GM19463 (cell line): ENCODE measurements around the gene ZNF775.

Source experiments
- ATAC-seq: cut with Tn5 transposase; IDR thresholded peaks from one replicate; pipeline ENCODE4 v1.9.1; 2021; ENCODE audit warnings: mild to moderate bottlenecking, moderate library complexity; ENCODE audit not compliant: unreplicated experiment

Gene ZNF775

DNA sequence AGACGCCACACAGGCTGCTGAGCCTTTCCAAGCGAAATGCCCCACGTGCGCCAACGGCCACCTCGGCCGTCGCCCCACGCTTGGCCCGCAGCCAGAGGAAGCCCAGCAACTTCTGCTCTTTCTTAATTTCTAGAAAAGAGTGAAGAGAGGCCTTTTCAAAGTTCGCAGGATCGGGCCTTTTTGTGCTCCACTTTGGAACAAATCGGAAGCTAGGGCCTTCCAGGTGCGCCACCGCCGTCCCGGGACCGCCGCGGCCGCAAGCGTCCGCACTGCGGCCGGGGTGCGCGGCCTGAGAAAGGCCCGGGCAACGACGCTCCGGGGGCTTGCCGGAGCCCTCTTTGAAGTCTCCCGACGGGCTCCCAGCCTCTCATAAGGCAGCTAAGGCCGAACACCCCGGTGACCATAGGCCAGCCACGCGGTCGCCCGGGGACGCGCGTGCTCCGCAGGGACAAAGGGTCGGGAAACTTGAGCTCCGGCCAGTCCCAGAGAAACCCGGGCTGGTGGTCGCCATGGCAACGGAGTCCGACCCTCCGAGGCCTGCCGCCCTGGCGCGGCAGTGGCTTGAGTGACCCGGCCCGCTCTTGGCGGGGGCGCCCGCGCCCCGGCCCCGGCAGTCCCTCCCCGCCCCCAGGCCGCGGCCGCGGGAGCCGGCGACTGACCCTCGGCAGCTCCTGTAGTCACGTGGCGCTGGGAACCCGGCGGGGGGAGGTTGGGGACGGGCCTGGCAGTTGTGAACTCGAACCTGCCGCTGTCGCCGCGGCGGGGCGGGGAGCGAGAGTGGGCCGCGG lies 10.8 kb upstream of the ZNF775 start, which contains the start of gene REPIN1:
TSS of gene REPIN1 (plus strand) at position 727 of the 788 bp plus-strand sequence. CDS start 890 bp downstream, outside the sequence.
- peak; percentile 44 for ATAC-seq

DNA sequence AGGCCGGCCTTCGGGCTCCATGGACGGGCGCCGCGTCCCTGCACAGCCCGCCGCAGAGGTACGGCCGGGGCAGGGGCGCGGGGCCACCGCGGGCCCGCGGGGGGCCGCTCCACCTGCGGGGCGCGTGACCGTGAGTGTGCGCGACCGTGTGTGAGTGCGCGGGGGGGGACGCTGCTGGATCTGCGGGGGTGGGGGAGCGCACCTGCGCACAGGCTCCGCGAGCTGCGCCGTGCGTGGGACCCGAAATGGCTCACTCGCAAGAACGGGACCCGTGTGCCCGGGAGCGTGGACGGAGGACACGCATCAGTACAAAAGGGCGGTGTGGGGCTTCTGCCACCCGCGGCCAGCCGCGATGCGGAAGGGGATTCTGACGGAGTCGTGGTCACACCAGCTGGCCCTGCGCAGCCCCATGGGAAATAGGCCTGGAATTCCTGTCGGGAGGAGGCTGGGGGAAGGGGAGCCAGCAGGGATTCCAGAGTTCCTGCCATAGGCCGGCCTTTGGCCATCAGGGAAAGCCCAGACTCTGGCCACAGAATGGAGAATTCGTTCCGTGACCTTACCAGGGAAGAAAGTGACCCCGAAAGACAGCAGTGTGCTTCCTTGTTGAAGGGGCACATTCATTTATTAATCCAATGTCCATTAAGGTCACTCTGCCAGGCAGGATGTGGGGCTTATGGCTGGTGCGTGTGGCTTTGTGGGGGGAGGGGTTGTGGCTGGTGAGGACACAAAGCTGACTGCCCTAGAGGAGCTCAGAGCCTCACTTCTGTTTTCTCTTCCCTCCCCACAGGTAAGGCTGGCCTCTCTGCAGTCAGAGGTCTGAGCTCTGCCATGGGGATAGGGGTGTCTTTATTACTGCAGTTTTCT lies 10.0 kb upstream of the ZNF775 start:
- ATAC-seq = peak; percentile 40

DNA sequence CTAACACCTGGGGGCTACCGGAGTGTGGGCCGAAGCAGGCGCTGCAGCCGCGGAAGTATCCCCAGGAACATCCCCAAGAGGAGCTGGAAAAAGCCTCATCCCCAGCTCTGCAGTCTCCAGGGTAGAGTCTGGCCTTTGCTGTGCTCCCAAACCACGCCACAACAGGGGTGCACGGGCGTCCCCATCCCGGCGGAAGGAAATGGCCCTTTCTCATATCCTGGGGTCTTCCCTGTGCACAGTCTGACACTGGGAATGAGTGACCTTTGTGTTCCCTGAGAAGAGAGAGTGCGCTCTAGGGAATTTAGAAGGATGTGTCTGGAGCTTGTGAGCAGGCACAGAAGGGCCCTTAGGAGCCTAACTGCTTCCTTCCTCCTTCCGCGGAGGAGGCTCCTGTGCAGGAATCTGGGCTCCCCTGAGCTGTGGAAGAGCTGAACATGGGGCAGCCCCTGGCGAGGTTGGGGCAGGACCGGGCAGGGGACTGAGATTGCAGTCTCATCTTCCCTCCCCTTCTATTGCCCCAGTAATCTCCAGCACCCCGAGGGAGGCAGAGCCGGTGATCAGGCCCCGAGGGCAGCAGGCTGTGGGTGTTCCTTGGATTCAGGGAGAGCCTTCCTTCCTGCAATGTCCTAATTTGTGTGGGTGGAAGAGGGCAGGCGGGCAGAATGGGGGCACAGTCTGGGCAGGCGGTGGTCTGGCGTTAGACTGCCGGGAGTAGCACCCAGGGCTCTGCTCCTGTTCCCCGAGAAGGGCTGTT lies 9.2 kb upstream of the ZNF775 start:
- ATAC-seq = no peak

DNA sequence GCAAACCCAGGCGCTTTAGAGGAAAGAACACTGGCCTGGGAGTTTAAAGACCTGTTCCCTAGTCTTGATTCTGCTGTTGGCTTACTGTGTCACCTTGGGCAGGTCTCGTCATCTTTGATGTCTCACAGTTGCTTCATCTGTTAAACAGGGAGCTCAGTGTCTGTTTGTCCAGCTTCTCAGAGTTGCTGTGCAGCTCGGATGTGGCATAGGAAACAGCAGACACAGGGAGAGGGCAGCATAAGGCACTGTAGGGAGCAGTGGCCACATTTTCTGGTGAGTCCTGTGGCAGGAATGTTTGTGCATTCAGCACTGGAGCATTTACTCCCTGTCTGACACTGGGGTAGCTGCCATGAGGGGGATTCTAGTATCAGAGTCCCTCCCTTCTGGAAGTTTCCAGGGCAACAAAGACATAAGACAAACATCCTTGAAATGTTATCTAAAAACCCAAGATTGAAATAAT lies 8.5 kb upstream of the ZNF775 start:
- ATAC-seq = no peak

DNA sequence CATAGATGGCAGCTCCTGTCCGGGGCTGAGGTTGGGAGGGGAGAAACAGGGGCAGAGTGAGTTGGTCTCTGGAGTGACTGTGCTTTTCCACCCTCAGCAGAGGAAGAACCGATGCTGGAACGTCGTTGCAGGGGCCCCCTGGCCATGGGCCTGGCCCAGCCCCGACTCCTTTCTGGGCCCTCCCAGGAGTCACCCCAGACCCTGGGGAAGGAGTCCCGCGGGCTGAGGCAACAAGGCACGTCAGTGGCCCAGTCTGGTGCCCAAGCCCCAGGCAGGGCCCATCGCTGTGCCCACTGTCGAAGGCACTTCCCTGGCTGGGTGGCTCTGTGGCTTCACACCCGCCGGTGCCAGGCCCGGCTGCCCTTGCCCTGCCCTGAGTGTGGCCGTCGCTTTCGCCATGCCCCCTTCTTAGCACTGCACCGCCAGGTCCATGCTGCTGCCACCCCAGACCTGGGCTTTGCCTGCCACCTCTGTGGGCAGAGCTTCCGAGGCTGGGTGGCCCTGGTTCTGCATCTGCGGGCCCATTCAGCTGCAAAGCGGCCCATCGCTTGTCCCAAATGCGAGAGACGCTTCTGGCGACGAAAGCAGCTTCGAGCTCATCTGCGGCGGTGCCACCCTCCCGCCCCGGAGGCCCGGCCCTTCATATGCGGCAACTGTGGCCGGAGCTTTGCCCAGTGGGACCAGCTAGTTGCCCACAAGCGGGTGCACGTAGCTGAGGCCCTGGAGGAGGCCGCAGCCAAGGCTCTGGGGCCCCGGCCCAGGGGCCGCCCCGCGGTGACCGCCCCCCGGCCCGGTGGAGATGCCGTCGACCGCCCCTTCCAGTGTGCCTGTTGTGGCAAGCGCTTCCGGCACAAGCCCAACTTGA lies 7.8 kb upstream of the ZNF775 start:
- ATAC-seq = no peak

DNA sequence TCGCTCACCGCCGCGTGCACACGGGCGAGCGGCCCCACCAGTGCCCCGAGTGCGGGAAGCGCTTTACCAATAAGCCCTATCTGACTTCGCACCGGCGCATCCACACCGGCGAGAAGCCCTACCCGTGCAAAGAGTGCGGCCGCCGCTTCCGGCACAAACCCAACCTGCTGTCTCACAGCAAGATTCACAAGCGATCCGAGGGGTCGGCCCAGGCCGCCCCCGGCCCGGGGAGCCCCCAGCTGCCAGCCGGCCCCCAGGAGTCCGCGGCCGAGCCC lies 7.2 kb upstream of the ZNF775 start:
- no peak for ATAC-seq

- no peak for ATAC-seq
Observed at GRCh38 chr7:150372271-150373048, 6.7 kb upstream of the ZNF775 start.

GRCh38 chr7:150373049-150373801 lies 5.9 kb upstream of the ZNF775 start:
- ATAC-seq = no peak

GRCh38 chr7:150374026-150374425 lies 5.1 kb upstream of the ZNF775 start:
- ATAC-seq = no peak

- no peak for ATAC-seq
Observed at GRCh38 chr7:150374472-150374871, 4.7 kb upstream of the ZNF775 start.

DNA sequence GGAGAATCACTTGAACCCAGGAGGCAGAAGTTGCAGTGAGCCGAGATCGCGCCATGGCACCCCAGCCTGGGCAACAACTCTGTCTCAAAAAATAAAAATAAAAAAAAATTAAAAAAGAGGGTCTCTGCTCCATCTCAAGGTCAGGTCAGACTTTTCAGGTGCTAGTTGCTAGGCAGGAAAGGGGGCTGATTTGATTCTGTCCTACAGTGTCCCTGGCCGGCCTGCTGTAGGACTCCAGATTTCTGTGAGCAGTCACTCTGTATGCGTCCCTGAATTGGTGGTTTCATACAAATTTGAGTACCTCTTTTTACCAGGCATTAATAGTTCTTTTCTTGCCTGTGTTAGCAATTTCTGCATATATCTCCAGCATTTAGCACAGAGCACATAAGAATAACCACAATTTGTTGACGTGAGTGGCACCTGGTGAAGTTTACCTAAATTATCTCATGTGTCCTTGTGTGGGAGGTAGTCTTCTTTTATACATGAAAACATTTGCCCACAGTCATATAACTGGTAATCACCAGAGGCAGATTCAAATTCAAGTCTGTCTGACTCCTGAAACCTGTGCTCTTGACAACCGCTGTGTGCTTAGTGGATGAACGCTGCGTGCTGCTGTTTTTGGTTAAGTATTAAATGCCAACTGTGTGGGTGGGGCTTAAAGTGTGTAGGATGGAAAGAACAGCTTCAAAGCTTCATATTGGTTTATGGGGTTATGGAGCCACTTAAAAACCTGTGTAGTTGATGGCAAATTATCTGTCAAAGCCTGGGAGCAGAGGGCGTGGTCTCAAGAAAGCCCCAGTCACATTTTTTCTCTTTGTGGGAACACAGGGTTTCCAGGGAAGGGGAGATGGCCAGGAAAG lies 3.2 kb upstream of the ZNF775 start:
- peak; percentile 25 for ATAC-seq

DNA sequence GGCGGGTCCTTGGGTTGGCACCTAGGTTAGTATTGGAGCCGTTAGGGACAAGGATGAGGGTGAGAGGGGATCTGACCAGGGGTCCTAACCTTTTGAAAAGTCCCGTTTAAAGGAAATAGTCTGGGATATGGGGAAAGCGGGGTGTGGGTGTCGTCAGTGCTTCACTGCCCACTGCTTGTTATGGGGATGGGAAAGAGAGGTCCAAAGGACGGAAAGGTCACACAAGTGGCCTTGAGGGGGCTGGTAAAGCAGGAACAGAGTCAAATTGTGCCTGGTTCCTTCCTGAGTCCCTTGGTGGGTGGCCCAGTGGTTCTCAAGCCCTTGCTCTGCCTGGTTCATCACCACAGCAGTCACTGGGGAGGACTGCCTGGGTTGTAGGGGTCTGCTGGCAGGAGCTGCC lies 2.6 kb upstream of the ZNF775 start:
- ATAC-seq = no peak

GRCh38 chr7:150377196-150377595 lies 1.9 kb upstream of the ZNF775 start:
- ATAC-seq = no peak

DNA sequence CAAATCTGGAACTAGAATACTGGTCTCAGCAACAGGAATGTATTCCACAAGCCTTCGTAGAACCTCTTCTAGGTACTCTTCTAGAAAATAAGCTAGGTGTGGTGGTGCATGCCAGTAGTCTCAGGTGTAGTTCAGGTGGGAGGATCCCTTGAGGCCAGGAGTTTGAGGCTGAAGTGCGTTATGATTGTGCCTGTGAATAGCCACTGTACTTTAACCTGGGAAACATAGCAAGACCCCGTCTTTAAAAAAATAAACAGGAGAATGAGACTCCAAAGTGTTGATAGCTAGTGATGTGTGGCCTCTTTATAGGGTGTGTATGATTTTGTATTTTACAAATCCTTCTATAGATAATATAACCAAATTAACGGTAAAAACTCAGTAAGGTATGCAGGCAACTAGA lies 1.5 kb upstream of the ZNF775 start:
- no peak for ATAC-seq

- peak; percentile 8 for ATAC-seq
Observed at GRCh38 chr7:150378115-150378852, 846 bp upstream of the ZNF775 start.

DNA sequence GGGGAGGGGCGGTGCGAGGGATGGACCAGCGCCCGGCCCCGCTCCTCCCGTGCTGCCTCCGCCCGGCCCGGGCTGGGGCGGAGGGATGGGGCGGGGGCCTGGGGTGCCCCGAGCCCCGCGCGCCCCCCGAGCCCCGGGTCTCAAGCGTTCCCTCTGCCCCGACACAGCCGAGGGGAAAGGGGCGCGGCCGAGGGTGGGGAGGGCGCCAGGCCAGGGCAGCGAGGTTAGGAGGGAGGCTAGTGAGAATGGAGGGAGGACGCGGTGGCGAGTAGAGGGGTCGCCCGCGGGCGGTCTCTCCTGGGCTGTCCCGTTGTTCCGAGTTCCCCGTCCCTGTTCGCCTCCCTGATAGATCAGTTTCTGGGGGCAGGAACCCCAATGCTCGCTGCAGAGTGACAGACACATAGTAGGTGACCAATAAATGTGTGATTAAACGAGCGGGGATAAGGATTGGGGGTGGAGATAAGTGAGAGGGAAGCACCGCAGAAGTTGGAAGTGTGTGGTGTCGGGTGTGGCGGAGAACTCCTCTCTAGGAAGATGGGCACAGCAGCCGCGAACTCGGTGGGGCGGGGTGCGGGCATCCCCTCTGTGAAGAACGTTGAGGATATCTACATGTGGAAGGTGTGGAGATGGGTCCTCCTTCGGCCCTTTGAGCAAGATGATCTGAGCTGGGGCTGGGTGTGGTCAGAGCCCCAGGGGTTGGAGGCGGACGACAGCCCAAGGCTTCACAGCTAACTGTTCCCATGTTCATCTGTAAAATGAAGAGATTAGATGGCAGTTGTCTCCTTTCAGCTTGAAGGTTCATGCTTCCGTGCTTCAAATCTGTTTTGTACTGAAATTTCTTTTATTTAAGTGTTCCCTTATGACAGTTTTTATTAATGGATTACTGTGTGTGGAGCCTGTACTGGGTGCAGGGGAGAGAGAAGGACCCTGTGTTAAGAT lies 580 bp downstream of the ZNF775 start:
- ATAC-seq = no peak
